K562 (cell line): Measurements from ENCODE around the gene FRMD1. TPM values are rescaled to one million over a fixed set of nuclear protein-coding genes. Genes with fewer than 3 reads are reported as not detected.

ENCODE experiments used
- ATAC-seq: fragments of 200-7000 bp; cut with Tn5 transposase; 3 replicates; pipeline ENCODE4 v1.9.1; 2020; ENCODE audit warnings: moderate library complexity
- BruUV-seq: library from RNA; stranded (reverse); fragments of 400-500 nt; replicated peaks from 2 replicates; lab custom pipeline; 2021; lab: Mats Ljungman, UMichigan
- CTCF ChIA-PET: fragments of 300-600 bp; formaldehyde crosslinking; extraction: SDS; loops from one replicate; lab custom pipeline; 2021; ENCODE audit warnings: low intra/inter-chr PET ratio; lab: Yijun Ruan, JAX
- POLR2A ChIA-PET: fragments of 300-600, 350-650 bp; sonication (Branson Sonifier 250); formaldehyde crosslinking; extraction: SDS; loops from one replicate; lab custom pipeline; 2021; ENCODE audit warnings: antibody characterized with exemption, inconsistent platforms; lab: Yijun Ruan, JAX
- DNase-seq, 4 experiments: peaks; one replicate each; pipeline versions ENCODE4 v3.0.0 to v3.0.0-alpha.2; 2011 to 2018; ENCODE audit warnings: low spot score in 3 of 4, mixed read lengths in 3 of 4; ENCODE audit errors: extremely low read depth in 1 of 4
- FAIRE-seq: peaks from 2 replicates; lab custom pipeline; 2011; peaks lifted over from hg19 to GRCh38; lab: Jason Lieb, UNC
- H2AFZ ChIP-seq: 2 replicates; pipeline ENCODE4 v1.6.0; 2011; ENCODE audit warnings: low read depth, low read length, control low read depth, inconsistent platforms
- H3K27ac ChIP-seq: fragments of 200-600 bp; 3 replicates; pipeline ENCODE4 v1.8.0; 2011; ENCODE audit warnings: low read depth, mild to moderate bottlenecking, control low read depth, inconsistent platforms, low read length, moderate library complexity, mixed read lengths; ENCODE audit errors: extremely low read depth
- H3K27me3 ChIP-seq, 2 experiments: fragments of 300-600 bp in 1 of 2; 2 replicates in 1 of 2; 3 replicates in 1 of 2; pipeline versions ENCODE4 v1.6.0 to v1.8.0; 2011; ENCODE audit warnings: inconsistent platforms in 2 of 2, low read length in 2 of 2, mild to moderate bottlenecking in 1 of 2, mixed read lengths in 1 of 2, moderate library complexity in 1 of 2; ENCODE audit not compliant: control insufficient read depth in 2 of 2, insufficient read depth in 2 of 2
- H3K36me3 ChIP-seq: fragments of 300-600 bp; 3 replicates; pipeline ENCODE4 v1.8.0; 2011; ENCODE audit warnings: mild to moderate bottlenecking, low read length, inconsistent platforms; ENCODE audit not compliant: control insufficient read depth, insufficient read depth
- H3K4me1 ChIP-seq, 2 experiments: fragments of 200-600 bp in 1 of 2; replicated peaks in 1 of 2; 2 replicates in 1 of 2; 3 replicates in 1 of 2; pipeline versions ENCODE4 v1.5.1 to v1.8.0; 2011; ENCODE audit warnings: inconsistent platforms in 2 of 2, low read length in 2 of 2, mild to moderate bottlenecking in 1 of 2, mixed read lengths in 1 of 2, moderate library complexity in 1 of 2; ENCODE audit not compliant: control insufficient read depth in 2 of 2, insufficient read depth in 2 of 2
- H3K4me2 ChIP-seq: 2 replicates; pipeline ENCODE4 v1.6.1; 2011; ENCODE audit warnings: low read length, control low read depth, inconsistent platforms, mixed read lengths; ENCODE audit not compliant: insufficient read depth
- H3K4me3 ChIP-seq: fragments of 200-600 bp; sonication (generic), shearing (Covaris generic); 2 replicates; pipeline ENCODE4 v1.5.1; 2016; ENCODE audit warnings: control low read depth, inconsistent platforms
- H3K79me2 ChIP-seq: fragments of 200-600 bp; 3 replicates; pipeline ENCODE4 v1.8.0; 2011; ENCODE audit warnings: low read length, inconsistent platforms; ENCODE audit not compliant: control insufficient read depth, insufficient read depth
- H3K9ac ChIP-seq, 2 experiments: 2 replicates each; pipeline versions ENCODE4 v1.6.0 to v1.6.1; 2011; ENCODE audit warnings: low read depth in 2 of 2, low read length in 2 of 2, control low read depth in 1 of 2, inconsistent platforms in 1 of 2, mild to moderate bottlenecking in 1 of 2, mixed read lengths in 1 of 2; ENCODE audit not compliant: insufficient read depth in 1 of 2
- H3K9me1 ChIP-seq: one replicate; pipeline ENCODE4 v1.6.0; 2011; ENCODE audit warnings: inconsistent platforms, mild to moderate bottlenecking, low read length, moderate library complexity; ENCODE audit not compliant: control insufficient read depth, insufficient read depth
- H3K9me3 ChIP-seq: replicated peaks from 2 replicates; pipeline ENCODE4 v1.5.1; 2011; ENCODE audit warnings: low read depth, low read length, inconsistent platforms; ENCODE audit not compliant: control insufficient read depth, insufficient read depth
- H4K20me1 ChIP-seq: replicated peaks from 2 replicates; pipeline ENCODE4 v1.6.1; 2011; ENCODE audit warnings: low read length, inconsistent platforms, mixed read lengths; ENCODE audit not compliant: control insufficient read depth, insufficient read depth
- ATF1 ChIP-seq, 2 experiments: fragments of 450-650 bp in 1 of 2; IDR thresholded peaks; 2 replicates each; pipeline ENCODE4 v1.6.1; 2016; ENCODE audit warnings: missing compliant biosample characterization in 1 of 2, missing genetic modification characterization in 1 of 2
- CSDE1 ChIP-seq, 2 experiments: fragments of 450-650 bp; IDR thresholded peaks; 2 replicates each; pipeline ENCODE4 v1.6.1; 2016; ENCODE audit warnings: mild to moderate bottlenecking in 1 of 2
- FOXJ2 ChIP-seq: fragments of 200-800 bp; sonication (Bioruptor generic); IDR thresholded peaks from 2 replicates; pipeline ENCODE4 v1.6.1; 2016; ENCODE audit warnings: missing genetic modification characterization, missing compliant biosample characterization
- HOXB6 ChIP-seq: fragments of 250-450 bp; sonication (Bioruptor Pico); IDR thresholded peaks from 2 replicates; pipeline ENCODE4 v1.5.1; 2022; ENCODE audit warnings: mild to moderate bottlenecking, borderline replicate concordance
- MCM3 ChIP-seq: fragments of 450-650 bp; IDR thresholded peaks from 2 replicates; pipeline ENCODE4 v1.6.1; 2016
- NBN ChIP-seq: fragments of 450-650 bp; IDR thresholded peaks from 2 replicates; pipeline ENCODE4 v1.6.1; 2016; ENCODE audit warnings: low read depth, mild to moderate bottlenecking
- STAT5A ChIP-seq: IDR thresholded peaks from 2 replicates; pipeline ENCODE4 v1.6.1; 2012; ENCODE audit warnings: low read length, inconsistent platforms, borderline replicate concordance
- ZNF143 ChIP-seq: sonication (generic); formaldehyde crosslinking; IDR thresholded peaks from 2 replicates; pipeline ENCODE4 v1.9.0; 2022; ENCODE audit warnings: mild to moderate bottlenecking, missing genetic modification reagents
- ZNF384 ChIP-seq: IDR thresholded peaks from 2 replicates; pipeline ENCODE4 v1.6.1; 2012; ENCODE audit warnings: low read depth, low read length, improper control_type of control experiment
- ZNF431 ChIP-seq: sonication (generic); formaldehyde crosslinking; IDR thresholded peaks from 2 replicates; pipeline ENCODE4 v1.8.0; 2022; ENCODE audit warnings: mild to moderate bottlenecking, missing genetic modification reagents
- ZSCAN29 ChIP-seq: fragments of 450-650 bp; IDR thresholded peaks from 2 replicates; pipeline ENCODE4 v1.6.1; 2017
- WGBS: fragments of 100-300 bp; shearing (Covaris generic); methylation state at CpG from one replicate; pipeline ENCODE4 v1.1.6; 2016; ENCODE audit warnings: low coverage, mixed read lengths; ENCODE audit not compliant: insufficient coverage; ENCODE audit errors: missing lambda C conversion rate; 5-methylcytosine and 5-hydroxymethylcytosine counted together
- in situ Hi-C: fragments of 300-500 bp; cut with MboI; formaldehyde crosslinking; loops from 4 replicates; pipeline ENCODE4 v1.15.0; 2018; ENCODE audit warnings: inconsistent platforms, mixed read lengths
- intact Hi-C: fragments of 100-400 bp; cut with micrococcal nuclease; formaldehyde crosslinking; loops from 2 replicates; pipeline ENCODE4 v1.14.2; 2022
- polyA plus RNA-seq, 8 experiments: library from polyadenylated mRNA; depleted of rRNA in 4 of 8; stranded (reverse) in 5 of 8; unstranded in 3 of 8; fragments of >200 nt; fragmentation: Nextera tagmentation in 2 of 8; fragmentation: Illumina TruSeq in 1 of 8; extraction: Ambion mirVana in 2 of 8; extraction: Trizol in 1 of 8; gene quantifications; 2 replicates each; pipeline versions ENCODE4 v1.2.1 to v1.2.3, GENCODE V29; 2011 to 2014; ENCODE audit warnings: inconsistent platforms in 1 of 8, missing spikeins in 1 of 8
- total RNA-seq, 7 experiments: library from RNA; depleted of rRNA in 6 of 7; stranded (reverse); fragments of >200 nt in 6 of 7; fragmentation: Illumina TruSeq in 2 of 7; extraction: Trizol in 2 of 7; gene quantifications; 2 replicates each; pipeline versions ENCODE4 v1.2.1 to v1.2.3, GENCODE V29; 2011 to 2021; ENCODE audit warnings: low replicate concordance in 1 of 7
- TF ChIP-seq, protein P1 (sequence below): fragments of 450-650 bp; IDR thresholded peaks from 2 replicates; pipeline ENCODE4 v1.6.1; 2016; ENCODE audit warnings: low read depth, mild to moderate bottlenecking, moderate library complexity
- TF ChIP-seq, protein P2 (sequence below): sonication (generic); formaldehyde crosslinking; IDR thresholded peaks from 2 replicates; pipeline ENCODE4 v1.9.0; 2022; ENCODE audit warnings: mild to moderate bottlenecking, missing genetic modification reagents

FRMD1 gene
- total and polyA plus RNA-seq, 9 of the 15 experiments (the other 6 are each of a cell fraction or from before 2014, with no cell fraction given), result 0.01 to 0.04 (median 0.01) TPM; not detected in 6

DNA sequence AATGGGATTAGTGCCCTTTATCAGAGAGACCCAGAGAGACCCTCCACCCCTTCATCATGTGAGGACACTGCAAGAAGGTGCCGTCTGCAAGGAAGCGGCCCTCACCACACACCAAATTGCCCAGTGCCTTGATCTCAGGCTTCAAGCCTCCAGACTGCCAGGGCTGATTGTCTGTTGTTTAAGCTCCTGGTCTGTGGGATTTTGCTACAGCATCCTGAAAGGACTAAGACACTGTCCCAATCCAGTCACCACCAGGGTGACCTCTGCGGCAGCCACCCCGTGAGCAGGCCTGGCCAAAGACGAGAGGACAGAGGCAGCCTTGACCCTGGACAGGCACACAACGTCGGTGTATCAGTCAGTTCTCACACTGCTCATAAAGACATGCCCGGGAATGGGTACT, 13.5 kb upstream of the FRMD1 start:
- Histone ChIP-seq H2AFZ (no peak overlapping the region), H3K4me3 (no peak overlapping the region), H3K79me2 (no peaks in the 10 kb centered on the region), H3K9me3 (no peaks in the 10 kb centered on the region), H3K36me3 (no peaks in the 10 kb centered on the region), H3K4me1 (peaks cover 0 to 19% of the 10 kb centered on the region in 2 experiments; a peak in 2 of 5 replicates), H3K27me3 (peaks cover 74 to 95% of the 10 kb centered on the region in 2 experiments), H3K4me2 (no peak overlapping the region), H4K20me1 (peaks cover 32% of the 10 kb centered on the region), H3K9ac (no peak overlapping the region), H3K9me1 (no peaks in the 10 kb centered on the region), H3K27ac (no peak overlapping the region)
- ChIA-PET POLR2A (interaction anchor here (0.6 kb wide), 1 partner anchor 60 kb away, joined by 3 read pairs; no protein-coding TSS in a partner anchor), CTCF (no interaction called here)
- DNase-seq (no peak), FAIRE-seq (no peak), ATAC-seq (no peak)
- TF ChIP-seq HOXB6 (CRISPR knock-in tag) (no peak), NBN (no peak), STAT5A (no peak), CSDE1 (IDR thresholded peaks at IDR 0.05) (no peak), ZNF143 (CRISPR knock-in tag) (no peak), MCM3 (no peak), ATF1 (CRISPR knock-in tag; IDR thresholded peaks at IDR 0.05) (no peak), ATF1 (tag; IDR thresholded peaks at IDR 0.05) (no peak), ZNF384 (no peak), ZNF431 (CRISPR knock-in tag) (no peak), ZSCAN29 (no peak), FOXJ2 (no peak)
- TF ChIP-seq, protein P1, sequence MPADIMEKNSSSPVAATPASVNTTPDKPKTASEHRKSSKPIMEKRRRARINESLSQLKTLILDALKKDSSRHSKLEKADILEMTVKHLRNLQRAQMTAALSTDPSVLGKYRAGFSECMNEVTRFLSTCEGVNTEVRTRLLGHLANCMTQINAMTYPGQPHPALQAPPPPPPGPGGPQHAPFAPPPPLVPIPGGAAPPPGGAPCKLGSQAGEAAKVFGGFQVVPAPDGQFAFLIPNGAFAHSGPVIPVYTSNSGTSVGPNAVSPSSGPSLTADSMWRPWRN, result no peak
- TF ChIP-seq, protein P2, sequence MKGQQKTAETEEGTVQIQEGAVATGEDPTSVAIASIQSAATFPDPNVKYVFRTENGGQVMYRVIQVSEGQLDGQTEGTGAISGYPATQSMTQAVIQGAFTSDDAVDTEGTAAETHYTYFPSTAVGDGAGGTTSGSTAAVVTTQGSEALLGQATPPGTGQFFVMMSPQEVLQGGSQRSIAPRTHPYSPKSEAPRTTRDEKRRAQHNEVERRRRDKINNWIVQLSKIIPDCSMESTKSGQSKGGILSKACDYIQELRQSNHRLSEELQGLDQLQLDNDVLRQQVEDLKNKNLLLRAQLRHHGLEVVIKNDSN, result no peak
- WGBS, result 9% methylated on average over 8 of the region's 8 CpGs
- in situ Hi-C loops, result no loop called here
- BruUV-seq, result no TSS peak
- intact Hi-C loops, result no loop called here
